Stomach (tissue), 9 donors: Measurements from ENCODE around the gene HEPHL1. TPM values are rescaled to one million over a fixed set of nuclear protein-coding genes. Genes with fewer than 3 reads are reported as not detected.

ENCODE experiments used
- DNase-seq, 2 donors: peaks; one replicate each; pipeline versions ENCODE4 v3.0.0 to v3.0.0-alpha.2; 2013 to 2019
- H3K27ac ChIP-seq, 5 donors: fragments of 200-600 bp in 4 of 5; sonication (generic) in 4 of 5; one replicate each; pipeline ENCODE4 v1.5.1; 2013 to 2019; ENCODE audit warnings: mild to moderate bottlenecking in 1 of 5, moderate library complexity in 1 of 5
- H3K27me3 ChIP-seq, 3 donors: fragments of 200-600 bp; sonication (generic); one replicate each; pipeline ENCODE4 v1.5.1; 2017 to 2019; ENCODE audit warnings: mixed run types in 1 of 3
- H3K36me3 ChIP-seq, 4 donors: fragments of 200-600 bp; sonication (generic); 1 replicate in 3 of 4; 2 replicates in 1 of 4; pipeline ENCODE4 v1.5.1; 2016 to 2019
- H3K4me1 ChIP-seq, 4 donors: fragments of 200-600 bp; sonication (generic); one replicate each; pipeline ENCODE4 v1.5.1; 2016 to 2019
- H3K4me3 ChIP-seq, 4 donors: fragments of 200-600 bp; sonication (generic) in 3 of 4; one replicate each; pipeline ENCODE4 v1.5.1; 2016 to 2019; ENCODE audit warnings: mild to moderate bottlenecking in 1 of 4
- H3K9me3 ChIP-seq, 4 donors: fragments of 200-600 bp; sonication (generic); one replicate each; pipeline ENCODE4 v1.5.1; 2016 to 2019
- EP300 ChIP-seq: sonication (generic); formaldehyde crosslinking; IDR thresholded peaks from one replicate; pipeline ENCODE4 v1.6.1; 2017; ENCODE audit warnings: antibody characterized with exemption
- POLR2A ChIP-seq, 4 donors: fragments of 450-650 bp; IDR thresholded peaks; one replicate each; pipeline ENCODE4 v1.6.1; 2016; ENCODE audit warnings: antibody characterized with exemption in 4 of 4, control low read depth in 2 of 4, mild to moderate bottlenecking in 1 of 4, moderate library complexity in 1 of 4
- POLR2AphosphoS5 ChIP-seq, 3 donors: sonication (generic); formaldehyde crosslinking; IDR thresholded peaks; one replicate each; pipeline ENCODE4 v1.6.1; 2016; ENCODE audit warnings: antibody characterized with exemption in 3 of 3
- WGBS, 5 donors: extraction: QIAGEN DNeasy Blood & Tissue Kit in 3 of 5; methylation state at CpG; one replicate each; pipeline versions ENCODE4 v1.1.5 to v1.1.7; 2013 to 2018; 5-methylcytosine and 5-hydroxymethylcytosine counted together
- intact Hi-C: fragments of 100-400 bp; cut with DNase I; formaldehyde crosslinking; loops from one replicate; pipeline ENCODE4 v1.15.1; 2023; ENCODE audit warnings: low total_unique reads
- polyA plus RNA-seq, 3 donors: library from polyadenylated mRNA; stranded (reverse); fragments of 200-250 nt; gene quantifications; one replicate each; pipeline ENCODE4 v1.2.3, GENCODE V29; 2013
- total RNA-seq, 5 donors: library from RNA; depleted of rRNA; stranded (reverse); fragments of >200 nt; gene quantifications; one replicate each; pipeline versions ENCODE4 v1.1.0 to v1.2.3, GENCODE V29; 2014 to 2016
- TF ChIP-seq, protein P1 (sequence below), 7 experiments: fragments of 450-650 bp in 4 of 7; fragments of 200-600 bp in 3 of 7; sonication (generic) in 3 of 7; IDR thresholded peaks; one replicate each; pipeline ENCODE4 v1.5.1; 2016 to 2019; ENCODE audit warnings: antibody characterized with exemption in 7 of 7, control low read depth in 2 of 7, mild to moderate bottlenecking in 1 of 7
- donor health status: healthy with polysubstance abuse.
- donor health status: Bipolar disorder and iron deficiency.
- donor health status: healthy.

The HEPHL1 gene
- total and polyA plus RNA-seq, 8 donors = 0.60 TPM; not detected in 7

DNA sequence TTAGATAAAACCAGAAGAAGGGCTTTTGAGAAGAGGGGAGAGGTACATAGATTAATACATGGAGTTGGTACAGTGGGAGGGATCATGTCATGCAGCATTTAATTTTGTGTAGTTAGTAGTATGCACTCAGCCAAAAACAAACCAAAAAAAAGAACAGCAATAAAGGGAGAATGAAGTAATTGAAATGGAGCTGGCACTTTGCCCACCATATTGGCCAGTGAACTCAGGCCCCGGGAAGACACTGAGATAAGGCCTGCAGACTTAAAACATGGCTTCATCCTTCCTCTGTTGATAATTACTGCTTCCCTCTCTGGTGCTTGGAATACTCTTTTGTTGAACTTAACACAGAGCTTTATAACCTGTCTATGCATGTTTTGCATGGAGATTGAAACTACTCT, 110.6 kb downstream of the HEPHL1 start:
- no peak for TF ChIP-seq EP300
- TF ChIP-seq POLR2A (IDR thresholded peaks at IDR 0.05) = no peak
- TF ChIP-seq, protein P1, sequence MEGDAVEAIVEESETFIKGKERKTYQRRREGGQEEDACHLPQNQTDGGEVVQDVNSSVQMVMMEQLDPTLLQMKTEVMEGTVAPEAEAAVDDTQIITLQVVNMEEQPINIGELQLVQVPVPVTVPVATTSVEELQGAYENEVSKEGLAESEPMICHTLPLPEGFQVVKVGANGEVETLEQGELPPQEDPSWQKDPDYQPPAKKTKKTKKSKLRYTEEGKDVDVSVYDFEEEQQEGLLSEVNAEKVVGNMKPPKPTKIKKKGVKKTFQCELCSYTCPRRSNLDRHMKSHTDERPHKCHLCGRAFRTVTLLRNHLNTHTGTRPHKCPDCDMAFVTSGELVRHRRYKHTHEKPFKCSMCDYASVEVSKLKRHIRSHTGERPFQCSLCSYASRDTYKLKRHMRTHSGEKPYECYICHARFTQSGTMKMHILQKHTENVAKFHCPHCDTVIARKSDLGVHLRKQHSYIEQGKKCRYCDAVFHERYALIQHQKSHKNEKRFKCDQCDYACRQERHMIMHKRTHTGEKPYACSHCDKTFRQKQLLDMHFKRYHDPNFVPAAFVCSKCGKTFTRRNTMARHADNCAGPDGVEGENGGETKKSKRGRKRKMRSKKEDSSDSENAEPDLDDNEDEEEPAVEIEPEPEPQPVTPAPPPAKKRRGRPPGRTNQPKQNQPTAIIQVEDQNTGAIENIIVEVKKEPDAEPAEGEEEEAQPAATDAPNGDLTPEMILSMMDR (IDR thresholded peaks at IDR 0.05) = no peak
- no peak for TF ChIP-seq POLR2AphosphoS5 (IDR thresholded peaks at IDR 0.05)
- 3 to 14% (median 11%) methylated on average over 1 of the region's 1 CpG for WGBS, 5 donors
- Histone ChIP-seq H3K36me3 (no peaks in the 10 kb centered on the region), H3K4me1 (peaks cover 50 to 82% (median 66%) of the 10 kb centered on the region in 4 donors), H3K27ac (peak overlapping the region in 4 of 5 donors; percentile 94 to 98 (median 96)), H3K9me3 (no peaks in the 10 kb centered on the region), H3K4me3 (no peak overlapping the region), H3K27me3 (no peaks in the 10 kb centered on the region)
- DNase-seq = peak in 1 of 2 donors; percentile 70
- intact Hi-C loops = no loop called here

DNA sequence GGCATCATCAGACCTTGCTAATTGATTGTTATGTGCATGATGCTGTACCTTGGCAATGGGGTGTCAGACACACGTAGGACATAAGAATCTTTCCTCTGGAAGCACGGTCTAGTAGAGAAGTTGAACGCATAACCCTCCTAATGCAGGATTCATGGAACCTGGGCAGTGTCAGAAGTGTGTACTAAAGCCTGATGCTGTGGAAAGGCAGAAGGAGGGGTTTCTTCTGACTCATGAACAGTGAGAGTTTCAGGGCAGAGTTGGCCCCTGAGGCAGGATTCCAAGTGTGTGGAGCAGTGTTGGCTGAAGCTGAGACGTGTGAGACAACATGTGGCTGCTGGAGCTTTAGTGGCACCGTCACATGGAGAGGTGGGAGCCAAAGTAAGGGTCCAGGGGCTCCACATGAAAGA, 111.0 kb downstream of the HEPHL1 start:
- Histone ChIP-seq H3K4me3 (no peak overlapping the region), H3K4me1 (peaks cover 50 to 84% (median 66%) of the 10 kb centered on the region in 4 donors)

GRCh38 chr11:94132823-94133408, 111.8 kb downstream of the HEPHL1 start:
- H3K27ac ChIP-seq = peak overlapping the region in 3 of 5 donors; percentile 94 to 98 (median 97)
- no peak overlapping the region for H3K4me3 ChIP-seq
- 89 to 95% (median 91%) methylated on average over 3 to 4 of the region's 4 CpGs for WGBS, 5 donors
- TF ChIP-seq, protein P1 (IDR thresholded peaks at IDR 0.05) = no peak
- TF ChIP-seq POLR2A (IDR thresholded peaks at IDR 0.05) (no peak), EP300 (no peak), POLR2AphosphoS5 (IDR thresholded peaks at IDR 0.05) (no peak)
- no peaks in the 10 kb centered on the region for H3K36me3 ChIP-seq
- DNase-seq = no peak
- H3K27me3 ChIP-seq = no peaks in the 10 kb centered on the region
- intact Hi-C loops = no loop called here
- H3K9me3 ChIP-seq = no peaks in the 10 kb centered on the region
- peaks cover 43 to 77% (median 61%) of the 10 kb centered on the region in 4 donors for H3K4me1 ChIP-seq

More for the DNA sequence above, 111.0 kb downstream of the HEPHL1 start:
- Histone ChIP-seq H3K36me3 (no peaks in the 10 kb centered on the region), H3K27me3 (no peaks in the 10 kb centered on the region), H3K27ac (peak overlapping the region in 3 of 5 donors; percentile 94 to 98 (median 97)), H3K9me3 (no peaks in the 10 kb centered on the region)
- DNase-seq = peak in 1 of 2 donors; percentile 54
- intact Hi-C loops = no loop called here
- WGBS, 5 donors = 59 to 76% (median 72%) methylated on average over 5 of the region's 5 CpGs
- TF ChIP-seq POLR2AphosphoS5 (IDR thresholded peaks at IDR 0.05) = peak in 1 of 3 donors; percentile 52
- TF ChIP-seq EP300 = no peak

- no peak for DNase-seq
- no peaks in the 10 kb centered on the region for H3K9me3 ChIP-seq
- H3K4me3 ChIP-seq = no peak overlapping the region
- TF ChIP-seq, protein P1 (IDR thresholded peaks at IDR 0.05) = no peak
- TF ChIP-seq EP300 (no peak), POLR2AphosphoS5 (IDR thresholded peaks at IDR 0.05) (no peak), POLR2A (IDR thresholded peaks at IDR 0.05) (no peak)
- peak overlapping the region in 3 of 5 donors; percentile 85 to 98 (median 94) for H3K27ac ChIP-seq
- H3K36me3 ChIP-seq = no peaks in the 10 kb centered on the region
- 78 to 97% (median 94%) methylated on average over 4 of the region's 4 CpGs for WGBS, 5 donors
- intact Hi-C loops = no loop called here
- H3K27me3 ChIP-seq = no peaks in the 10 kb centered on the region
- H3K4me1 ChIP-seq = peaks cover 37 to 73% (median 59%) of the 10 kb centered on the region in 4 donors
Observed at GRCh38 chr11:94133752-94134151, 112.6 kb downstream of the HEPHL1 start.
